Measurements from ENCODE around the gene ZNF555.
"Not testable (repeated sequence)": the region's sequence is repeated elsewhere in the genome, so short reads cannot be mapped to it uniquely, and the experiment has no call there.

ZNF555 gene

DNA sequence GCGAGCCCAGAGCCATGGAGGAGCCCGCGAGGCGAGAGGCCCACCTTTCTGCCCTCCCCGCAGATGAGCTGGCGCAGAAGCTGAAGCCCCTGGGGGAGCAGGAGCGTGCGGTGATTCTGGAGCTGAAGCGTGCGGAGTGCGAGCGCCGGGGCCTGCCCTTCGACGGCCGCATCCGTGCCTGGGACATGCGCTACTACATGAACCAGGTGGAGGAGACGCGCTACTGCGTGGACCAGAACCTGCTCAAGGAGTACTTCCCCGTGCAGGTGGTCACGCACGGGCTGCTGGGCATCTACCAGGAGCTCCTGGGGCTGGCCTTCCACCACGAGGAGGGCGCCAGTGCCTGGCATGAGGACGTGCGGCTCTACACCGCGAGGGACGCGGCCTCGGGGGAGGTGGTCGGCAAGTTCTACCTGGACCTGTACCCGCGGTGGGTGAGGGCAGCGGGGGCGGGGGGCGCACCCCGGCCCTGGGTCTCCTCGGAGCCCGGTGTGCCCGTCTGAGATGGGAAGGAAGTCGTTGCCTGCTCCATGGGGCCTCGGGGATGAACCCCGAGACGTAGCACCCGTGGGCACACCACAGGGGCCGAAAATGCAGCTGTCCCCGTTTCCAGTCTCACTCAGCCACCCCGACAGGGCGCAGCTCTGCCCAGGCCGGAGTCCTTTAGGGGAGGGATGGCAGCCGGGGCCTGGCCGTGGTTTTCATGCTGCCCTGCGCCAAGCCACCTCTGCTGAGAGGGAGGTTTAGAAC is 33.7 kb upstream of the ZNF555 start:
- DNase-seq (ENCODE audit: low spot score), result no peak

DNA sequence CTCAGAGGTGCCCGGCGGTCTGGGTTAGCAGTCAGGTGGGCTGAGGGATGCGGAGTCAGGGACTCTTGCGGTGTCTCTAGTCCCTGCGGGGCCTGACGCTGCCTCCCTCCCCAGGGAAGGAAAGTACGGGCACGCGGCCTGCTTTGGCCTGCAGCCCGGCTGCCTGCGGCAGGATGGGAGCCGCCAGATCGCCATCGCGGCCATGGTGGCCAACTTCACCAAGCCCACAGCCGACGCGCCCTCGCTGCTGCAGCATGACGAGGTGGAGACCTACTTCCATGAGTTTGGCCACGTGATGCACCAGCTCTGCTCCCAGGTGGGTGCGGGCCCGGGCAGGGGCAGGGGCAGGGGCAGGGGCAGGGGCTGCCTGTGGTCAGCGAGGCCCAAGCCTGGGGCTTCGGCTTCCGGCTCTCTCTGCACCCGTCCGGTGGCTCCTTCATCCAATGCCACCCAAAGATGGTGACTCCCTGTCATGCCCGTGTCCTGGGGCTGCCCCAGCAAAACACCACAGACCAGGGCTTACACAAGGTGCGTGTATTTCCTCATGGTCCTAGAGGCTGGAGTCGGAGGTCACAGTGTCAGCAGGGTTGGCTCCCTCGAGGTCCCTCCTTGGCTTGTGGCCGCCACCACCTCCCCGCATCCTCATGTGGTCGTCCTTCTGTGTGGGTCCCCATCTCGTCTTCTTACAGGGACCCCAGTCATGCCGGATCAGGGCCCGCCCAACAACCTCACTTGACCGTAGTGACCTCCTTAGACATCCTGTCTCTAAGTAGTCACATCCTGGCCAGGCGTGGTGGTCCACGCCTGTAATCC is 32.9 kb upstream of the ZNF555 start:
- DNase-seq (ENCODE audit: low spot score), result no peak

DNA sequence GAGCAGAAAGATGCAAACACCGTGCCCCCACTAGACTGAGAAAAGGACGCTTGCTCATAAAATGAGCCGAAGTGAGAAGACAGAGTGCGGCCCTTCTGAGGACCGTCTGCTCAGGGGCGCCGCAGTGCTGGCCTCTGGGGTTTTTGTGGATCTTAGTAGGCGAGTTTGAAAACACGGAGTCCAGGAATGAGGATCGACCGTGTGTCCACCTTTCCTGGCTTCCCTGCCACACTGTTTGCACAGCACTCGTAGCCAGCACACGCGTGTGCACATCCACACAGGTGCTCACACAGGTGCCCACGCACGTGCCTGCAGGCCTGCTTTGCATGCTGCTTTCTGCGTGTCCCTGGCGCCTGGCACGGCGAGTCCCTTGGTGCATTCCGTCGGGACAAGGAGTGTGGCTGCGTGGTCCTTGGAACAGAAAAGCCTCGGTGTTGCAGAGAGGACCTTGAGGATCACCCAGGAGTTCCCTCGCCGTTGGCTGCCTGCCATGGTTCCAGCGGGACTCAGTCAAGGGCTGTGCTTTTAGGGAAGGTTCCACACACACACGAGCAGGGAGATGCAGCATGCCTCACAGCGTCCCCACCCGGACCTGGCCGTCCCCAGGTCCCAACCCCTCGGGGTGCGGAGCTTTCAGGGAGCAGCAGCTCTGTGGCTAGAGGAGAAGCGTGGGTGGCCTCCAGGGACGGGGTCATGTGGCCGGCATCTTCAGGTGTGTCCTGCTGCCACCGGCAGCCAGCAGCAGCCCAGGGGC is 31.7 kb upstream of the ZNF555 start:
- no peak for DNase-seq (ENCODE audit: low spot score)

DNA sequence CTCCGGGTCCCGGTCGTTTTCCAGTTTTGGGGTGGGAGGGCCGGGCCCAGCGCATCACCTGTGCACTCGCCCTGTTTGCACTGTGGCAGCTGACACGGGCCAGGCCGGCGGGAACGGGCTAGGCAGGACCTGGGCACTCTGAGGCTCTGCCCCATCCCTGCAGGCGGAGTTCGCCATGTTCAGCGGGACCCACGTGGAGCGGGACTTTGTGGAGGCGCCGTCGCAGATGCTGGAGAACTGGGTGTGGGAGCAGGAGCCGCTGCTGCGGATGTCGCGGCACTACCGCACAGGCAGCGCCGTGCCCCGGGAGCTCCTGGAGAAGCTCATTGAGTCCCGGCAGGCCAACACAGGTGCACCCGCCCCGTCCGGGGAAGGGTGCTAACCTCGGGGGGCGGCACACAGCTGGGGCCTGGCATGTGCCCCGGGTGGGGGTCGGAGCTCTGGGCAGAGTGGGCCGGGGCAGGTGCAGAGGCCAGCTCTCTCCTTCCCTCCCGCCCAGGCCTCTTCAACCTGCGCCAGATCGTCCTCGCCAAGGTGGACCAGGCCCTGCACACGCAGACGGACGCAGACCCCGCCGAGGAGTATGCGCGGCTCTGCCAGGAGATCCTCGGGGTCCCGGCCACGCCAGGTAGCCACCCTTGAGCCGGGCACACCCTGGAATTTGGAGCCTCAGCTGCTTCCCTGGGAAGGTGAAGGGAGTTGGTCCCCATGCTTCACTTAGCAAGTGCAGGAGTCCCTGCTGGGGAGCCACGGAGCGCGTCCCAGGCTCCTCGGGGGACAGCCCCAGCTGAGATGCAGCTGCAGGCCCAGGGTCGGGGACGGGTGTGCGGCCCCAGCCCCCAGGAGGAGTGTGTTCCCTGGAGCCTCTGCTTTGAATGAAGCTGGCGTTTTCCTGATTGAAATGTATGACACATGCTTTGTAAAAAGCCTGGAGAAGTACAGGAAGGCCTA is 30.9 kb upstream of the ZNF555 start:
- DNase-seq (ENCODE audit: low spot score), result no peak

DNA sequence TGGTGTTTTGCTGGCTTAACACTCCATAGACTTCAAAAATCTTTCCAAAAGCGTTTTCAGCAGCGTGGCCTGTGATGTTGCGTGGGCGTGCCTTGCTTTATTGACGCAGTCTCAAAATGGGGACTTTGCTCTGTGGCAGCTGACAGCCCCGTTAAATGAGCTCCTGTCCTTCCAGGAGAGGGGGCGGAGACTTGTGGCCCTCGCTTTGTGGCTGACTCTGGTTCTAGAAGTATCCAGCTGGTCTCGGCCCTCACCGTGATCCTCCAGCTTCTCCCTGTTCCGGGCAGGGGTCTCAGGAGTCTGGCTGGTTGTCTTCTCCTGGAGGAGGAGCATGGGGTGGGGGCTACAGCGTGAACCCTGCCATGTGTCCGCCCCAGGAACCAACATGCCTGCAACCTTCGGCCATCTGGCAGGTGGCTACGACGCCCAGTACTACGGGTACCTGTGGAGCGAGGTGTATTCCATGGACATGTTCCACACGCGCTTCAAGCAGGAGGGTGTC is 30.0 kb upstream of the ZNF555 start:
- no peak for DNase-seq (ENCODE audit: low spot score)

DNA sequence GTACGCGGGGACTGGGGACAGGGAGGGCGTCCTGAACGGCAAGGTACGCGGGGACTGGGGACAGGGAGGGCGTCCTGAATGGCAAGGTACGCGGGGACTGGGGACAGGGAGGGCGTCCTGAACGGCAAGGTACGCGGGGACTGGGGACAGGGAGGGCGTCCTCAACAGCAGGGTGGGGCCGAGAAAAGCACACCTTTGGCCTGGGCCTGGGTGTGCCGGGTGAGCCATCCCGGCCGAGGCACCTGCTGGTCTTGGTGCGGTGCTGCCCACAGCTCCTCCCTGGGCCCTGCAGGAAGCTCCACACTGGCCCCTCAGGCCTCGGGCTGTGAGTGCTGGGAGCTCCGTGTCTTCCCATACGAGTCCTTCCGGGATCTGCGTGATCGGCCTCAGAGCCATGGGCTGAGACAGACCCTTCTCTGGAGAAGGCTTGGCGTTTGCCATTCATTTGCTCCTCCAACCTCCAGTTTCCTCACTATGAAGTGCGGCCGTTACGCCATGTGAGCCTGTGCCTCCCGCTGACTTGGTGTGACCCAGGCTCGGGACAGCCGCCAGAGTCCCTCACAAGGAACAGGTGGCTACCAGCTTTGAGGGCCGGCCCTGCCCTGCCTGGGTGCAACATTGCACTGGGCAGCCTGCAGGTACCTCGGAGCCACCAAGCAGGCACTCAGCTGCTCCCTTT is 29.4 kb upstream of the ZNF555 start:
- DNase-seq (ENCODE audit: low spot score), result no peak

DNA sequence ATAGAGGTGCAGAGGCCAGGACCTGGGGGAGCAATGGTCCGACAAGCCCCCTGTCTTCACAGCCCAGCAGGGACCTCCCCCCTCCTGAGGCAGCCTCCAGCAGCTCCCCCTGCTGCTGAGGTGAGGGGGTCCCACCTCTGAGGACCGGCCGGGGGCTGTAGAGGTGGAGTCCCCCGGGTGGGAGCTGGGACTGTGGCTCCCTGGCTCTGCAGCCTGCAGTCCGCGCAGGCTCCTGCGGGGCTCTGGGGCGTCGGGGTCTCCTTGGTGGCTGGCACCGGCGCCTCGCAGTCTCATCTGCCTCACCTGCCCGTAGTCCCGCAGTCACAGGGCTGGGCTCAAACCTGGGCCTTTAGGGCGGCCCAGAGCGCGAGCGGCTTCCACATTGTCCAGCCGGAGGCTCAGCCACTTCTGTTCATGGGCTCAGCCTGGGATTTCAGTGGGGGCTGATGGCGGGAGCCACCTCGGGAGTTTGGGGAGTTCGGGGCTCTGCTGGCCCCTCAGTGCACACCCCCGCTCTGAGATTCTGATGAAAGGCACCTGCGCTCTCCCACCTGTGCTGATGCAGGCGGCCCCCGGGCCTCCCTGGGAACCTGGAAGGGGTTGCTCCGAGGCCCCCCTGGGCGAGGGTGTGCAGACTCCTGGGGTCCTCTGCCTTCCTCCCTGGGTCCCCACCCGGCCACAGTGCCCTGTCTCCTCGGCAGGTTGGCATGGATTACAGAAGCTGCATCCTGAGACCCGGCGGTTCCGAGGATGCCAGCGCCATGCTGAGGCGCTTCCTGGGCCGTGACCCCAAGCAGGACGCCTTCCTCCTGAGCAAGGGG is 28.7 kb upstream of the ZNF555 start:
- no peak for DNase-seq (ENCODE audit: low spot score)

DNA sequence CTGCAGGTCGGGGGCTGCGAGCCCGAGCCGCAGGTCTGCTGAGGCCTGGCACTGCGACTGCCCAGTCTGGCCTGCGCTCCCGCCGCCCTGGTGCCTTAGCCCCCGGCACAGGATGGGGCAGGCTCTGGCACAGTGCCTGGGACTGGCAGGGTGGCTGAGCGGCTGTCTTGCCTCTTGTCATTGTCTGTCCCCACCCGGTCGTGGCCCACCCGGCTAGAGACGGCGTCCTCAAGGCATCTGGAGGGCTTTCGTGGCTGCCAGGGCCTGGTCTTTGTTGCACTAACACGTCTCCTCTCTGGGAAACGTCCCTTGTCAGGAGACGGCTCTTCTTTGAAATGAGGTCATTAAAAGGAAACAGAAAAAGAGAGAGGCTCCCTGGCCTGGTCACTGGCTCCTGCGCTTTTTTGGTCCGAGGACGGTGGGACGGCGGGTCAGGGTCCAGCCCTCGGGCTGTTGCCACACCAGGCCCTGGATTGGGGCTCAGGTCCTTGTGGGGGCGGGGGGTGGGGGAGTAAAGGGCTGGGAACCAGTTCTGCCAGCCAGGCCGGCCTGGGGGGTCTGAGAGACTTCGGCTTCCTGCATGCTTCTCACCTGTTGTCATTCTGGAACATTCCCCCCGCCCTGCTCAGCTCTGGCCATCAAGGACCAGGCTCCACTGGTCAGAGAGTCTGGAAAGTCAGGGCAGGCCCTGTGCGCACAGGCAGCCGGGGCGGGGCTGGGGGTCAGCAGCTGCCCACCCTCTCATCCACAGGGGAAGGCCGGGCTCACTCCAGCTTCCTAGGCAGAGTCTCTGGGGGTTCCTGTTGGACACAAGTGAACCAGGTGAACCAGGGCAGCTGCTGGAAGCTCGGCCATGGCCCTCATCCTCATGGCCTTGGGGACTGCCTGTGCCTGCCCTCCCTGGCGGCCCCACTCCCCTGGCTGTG is 27.8 kb upstream of the ZNF555 start:
- DNase-seq (ENCODE audit: low spot score), result no peak

DNA sequence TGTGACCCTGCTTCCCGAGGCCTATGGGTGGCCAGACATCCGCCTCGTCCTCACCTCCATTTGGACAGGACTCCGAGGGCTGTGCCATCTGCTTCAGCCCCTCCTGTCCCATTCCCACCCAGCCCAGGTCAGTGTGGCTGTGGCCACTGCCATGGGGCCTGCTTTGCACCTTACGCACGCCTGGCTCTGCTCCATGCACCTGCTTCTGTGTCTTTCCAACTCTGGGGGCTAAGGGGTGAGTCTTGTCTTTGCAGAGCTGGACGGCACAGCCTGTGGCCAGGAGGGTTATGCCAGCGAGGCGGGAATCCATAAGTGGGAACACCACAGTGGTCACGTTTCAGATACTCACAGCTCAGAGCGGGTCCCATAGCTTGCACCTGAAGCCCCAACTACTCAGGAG is 26.8 kb upstream of the ZNF555 start:
- DNase-seq (ENCODE audit: low spot score), result no peak

DNA sequence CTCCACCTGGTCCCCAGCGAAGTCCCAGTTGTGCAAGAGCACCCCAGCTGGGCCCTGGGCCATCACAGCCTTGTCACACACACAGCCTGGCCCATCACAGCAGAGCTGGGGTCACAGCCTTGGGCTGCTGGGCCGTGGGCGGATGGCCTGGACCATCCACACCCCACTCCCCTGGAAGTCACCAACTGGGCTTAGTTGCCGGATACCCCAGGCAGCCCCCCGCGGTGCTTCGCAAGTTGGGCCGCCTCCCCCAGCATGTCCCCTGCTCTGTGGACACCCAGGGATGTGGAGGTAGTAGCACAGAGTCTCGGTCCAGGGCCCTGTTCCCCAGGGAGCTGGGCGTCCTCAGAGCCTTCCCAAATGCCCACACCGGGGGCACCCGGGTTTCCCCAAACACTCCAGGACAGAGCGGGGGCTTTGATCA is 26.1 kb upstream of the ZNF555 start:
- DNase-seq (ENCODE audit: low spot score), result no peak

DNA sequence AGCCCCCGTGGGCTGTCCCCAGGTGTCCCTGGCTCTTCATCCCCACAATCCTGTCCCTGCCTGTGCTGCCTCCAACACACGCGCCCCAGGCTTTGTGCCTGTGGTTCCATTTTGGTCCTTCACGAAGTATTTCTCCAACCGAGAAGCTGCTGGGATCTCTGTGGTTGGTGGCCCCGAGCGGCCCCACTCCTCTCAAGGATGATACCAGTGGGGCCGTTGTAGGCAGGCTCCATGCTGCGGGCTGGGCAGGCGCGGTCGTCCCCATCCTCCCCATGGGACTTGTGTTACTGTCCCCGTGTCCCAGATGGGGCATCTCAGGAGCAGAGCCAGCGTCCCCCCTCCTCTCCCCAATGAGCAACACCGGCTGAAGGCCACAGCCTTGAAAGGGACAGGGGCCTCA is 25.4 kb upstream of the ZNF555 start:
- DNase-seq (ENCODE audit: low spot score), result no peak

DNA sequence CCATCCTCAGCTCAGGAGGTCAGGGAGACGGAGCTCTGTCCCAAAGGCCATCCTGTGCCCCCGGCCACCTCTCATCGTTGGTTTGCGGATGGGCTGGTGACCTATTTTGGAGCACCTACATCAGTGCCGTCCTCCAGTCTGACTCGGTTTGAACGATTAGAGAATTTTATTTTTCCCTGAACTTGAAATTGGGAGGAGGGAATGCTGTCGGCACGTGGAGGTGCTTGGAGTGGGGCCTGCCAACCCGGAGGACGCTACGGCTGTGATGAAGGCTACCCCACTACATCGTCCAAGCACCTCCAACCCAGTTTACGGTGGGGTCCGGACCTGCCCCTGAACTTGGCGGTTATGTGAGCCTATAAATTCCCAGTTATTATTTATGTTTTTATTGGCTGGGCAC is 24.6 kb upstream of the ZNF555 start:
- DNase-seq (ENCODE audit: low spot score), result no peak

DNA sequence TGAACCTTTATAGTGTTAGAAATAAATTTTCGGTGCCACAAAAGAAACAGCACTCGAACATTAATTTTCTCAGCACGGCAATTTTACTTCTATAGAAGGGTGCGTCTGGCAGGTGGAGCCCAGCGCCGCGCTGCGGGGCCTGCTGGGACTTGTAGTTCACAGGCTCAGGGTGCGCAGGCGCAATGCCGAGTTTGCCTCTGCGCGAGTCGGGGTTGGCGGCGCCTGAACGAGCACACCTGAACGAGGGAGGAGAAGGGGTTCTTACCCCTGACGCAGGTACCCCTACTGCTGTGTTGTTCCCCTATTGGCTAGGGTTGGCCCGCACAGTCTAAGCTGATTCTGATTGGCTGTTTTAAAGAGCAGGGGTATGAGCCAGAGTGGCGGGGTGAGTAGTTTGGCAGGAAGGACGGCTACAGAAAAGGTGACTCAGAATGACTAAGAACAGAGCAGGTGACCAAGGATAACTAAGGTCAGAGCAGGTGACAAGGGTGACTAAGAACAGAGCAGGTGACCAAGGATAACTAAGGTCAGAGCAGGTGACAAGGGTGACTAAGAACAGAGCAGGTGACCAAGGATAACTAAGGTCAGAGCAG is 23.9 kb upstream of the ZNF555 start:
- not testable (repeated sequence) for DNase-seq (ENCODE audit: low spot score)

DNA sequence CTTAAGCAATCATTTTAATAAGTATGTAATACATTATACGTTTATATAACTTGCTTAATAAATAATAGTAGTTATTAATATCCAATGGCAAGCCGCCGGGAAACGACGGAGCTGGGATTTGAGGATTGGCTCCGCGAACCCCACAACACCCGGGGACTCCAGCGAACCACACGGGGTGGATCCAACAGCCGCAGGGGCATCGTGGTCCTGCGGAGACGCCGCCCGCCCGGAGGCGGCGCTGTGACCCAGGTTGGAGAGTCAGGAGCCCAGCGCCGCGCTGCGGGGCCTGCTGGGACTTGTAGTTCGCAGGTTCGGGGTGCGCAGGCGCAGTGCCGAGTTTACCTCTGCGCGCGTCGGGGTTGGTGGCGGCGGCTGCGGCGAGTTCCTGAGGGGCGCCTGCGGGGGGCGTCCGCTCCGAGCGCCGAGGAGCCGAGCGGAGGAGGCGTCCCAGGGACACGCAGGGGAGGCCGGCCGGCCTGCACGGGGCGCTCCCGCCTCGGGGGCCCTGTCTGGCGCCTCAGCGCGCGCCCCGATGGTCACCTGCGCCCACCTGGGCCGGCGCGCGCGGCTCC is 21.6 kb upstream of the ZNF555 start, which contains the start of gene ZNF554:
TSS of gene ZNF554 (plus strand) at position 329 of the 572 bp plus-strand sequence. CDS start at position 533, 204 bp downstream.
- DNase-seq (ENCODE audit: low spot score), result peak; percentile 91

DNA sequence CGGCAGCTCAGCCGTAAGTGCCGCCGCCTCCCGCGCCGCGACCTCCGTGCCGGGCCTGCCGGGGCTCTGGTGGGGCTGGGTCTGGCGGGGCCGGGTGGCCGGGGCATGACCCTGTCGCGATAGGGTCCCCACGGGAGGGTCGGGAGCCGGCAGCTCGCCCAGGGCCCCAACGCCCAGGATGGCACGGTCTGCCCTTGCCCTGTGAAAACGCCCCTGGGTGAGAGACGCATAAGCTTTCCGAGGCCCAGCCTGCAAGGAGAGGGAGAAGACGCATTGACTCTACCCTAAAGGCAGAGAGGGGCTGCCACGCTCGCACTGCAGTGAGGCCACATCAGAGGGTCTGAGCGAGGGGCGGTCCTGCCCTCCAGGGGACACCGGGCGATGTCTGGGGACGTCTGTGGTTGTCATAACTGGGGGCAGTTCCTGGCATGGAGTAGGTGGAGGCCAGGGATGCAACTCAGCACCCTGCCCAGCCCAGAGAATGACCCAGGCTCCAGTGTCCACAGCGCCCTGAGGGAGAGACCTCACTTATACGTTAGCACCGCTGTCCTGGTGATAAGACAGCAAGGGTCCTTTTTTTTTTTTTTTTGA is 21.1 kb upstream of the ZNF555 start:
- no peak for DNase-seq (ENCODE audit: low spot score)

DNA sequence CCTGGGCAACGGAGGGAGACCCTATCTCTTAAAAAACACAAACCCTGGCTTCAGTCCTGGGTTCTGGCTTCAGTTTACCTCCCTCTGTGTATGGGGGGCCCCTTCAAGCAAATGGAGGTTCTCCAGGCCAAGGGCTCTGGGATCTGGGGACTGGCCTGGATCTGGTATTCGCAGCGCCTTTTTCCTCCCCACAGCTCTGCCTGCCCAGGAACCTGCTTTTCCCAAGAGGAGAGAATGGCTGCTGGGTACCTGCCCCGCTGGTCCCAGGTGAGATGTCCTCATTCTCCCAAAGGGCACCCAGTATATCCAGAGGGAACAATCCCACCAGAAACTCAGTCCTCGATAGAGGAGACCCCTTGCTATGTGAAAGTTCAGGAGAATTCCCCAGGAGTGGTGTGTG is 18.4 kb upstream of the ZNF555 start:
- no peak for DNase-seq (ENCODE audit: low spot score)

DNA sequence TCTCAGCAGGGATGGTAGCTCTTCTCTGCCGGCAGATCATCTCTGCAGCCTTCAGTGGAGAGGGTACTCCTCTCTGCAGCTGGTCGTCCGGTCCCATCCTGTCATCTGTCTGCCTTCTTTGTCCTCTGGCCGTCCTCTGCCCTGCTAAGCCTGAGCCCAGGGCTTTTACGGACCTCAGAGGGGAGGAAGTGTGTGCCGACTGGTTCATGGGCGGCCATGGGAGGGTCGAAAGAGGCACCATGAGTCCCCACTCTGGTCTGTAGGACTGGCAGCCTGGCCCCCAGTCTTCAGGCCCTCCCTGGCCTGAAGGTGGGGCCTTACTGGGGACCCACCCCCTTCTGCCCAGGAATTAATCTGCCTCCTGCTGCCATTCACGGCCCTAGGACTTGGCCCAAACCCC is 17.6 kb upstream of the ZNF555 start:
- no peak for DNase-seq (ENCODE audit: low spot score)

DNA sequence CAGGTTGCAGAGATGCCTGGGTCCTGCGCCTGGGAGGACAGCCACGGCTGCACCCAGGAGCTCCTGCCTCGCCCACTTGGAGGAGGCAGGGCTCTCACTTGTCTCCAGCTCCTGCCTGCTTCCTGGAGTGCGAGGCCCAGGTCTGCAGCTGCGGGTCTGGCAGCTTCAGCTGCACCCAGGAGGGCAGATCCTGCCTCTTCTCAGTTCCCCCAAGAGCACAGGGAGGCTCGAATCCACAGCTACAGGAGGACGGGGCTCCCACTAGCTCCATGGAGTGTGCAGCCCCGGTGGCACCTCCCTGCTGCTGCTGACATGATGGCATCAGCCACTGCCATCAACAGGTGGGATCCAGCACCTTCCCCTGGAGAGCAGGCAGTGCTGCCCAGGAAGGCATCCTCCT is 17.1 kb upstream of the ZNF555 start:
- no peak for DNase-seq (ENCODE audit: low spot score)

Measured in globus pallidus (tissue), 1 donor.